A549 (cell line): ENCODE data around the gene MLST8.

Experiments used
- CEBPB ChIP-seq, 2 experiments: fragments of >200 bp in 1 of 2; sonication (Bioruptor Twin) in 1 of 2; formaldehyde crosslinking in 1 of 2; IDR thresholded peaks; 2 replicates each; pipeline ENCODE4 v1.6.1; 2012 to 2016
- EP300 ChIP-seq, 2 experiments: fragments of >200 bp; sonication (Bioruptor Twin); formaldehyde crosslinking; IDR thresholded peaks; 2 replicates in 1 of 2; 3 replicates in 1 of 2; pipeline ENCODE4 v1.6.1; 2016 to 2017
- FOSL2 ChIP-seq, 2 experiments: fragments of 450-650 bp in 1 of 2; fragments of >200 bp in 1 of 2; sonication (Bioruptor Twin) in 1 of 2; formaldehyde crosslinking; IDR thresholded peaks; 2 replicates each; pipeline versions ENCODE4 v1.5.0 to v1.6.1; 2016 to 2020; ENCODE audit warnings: mild to moderate bottlenecking in 1 of 2, moderate library complexity in 1 of 2
- HDAC2 ChIP-seq: fragments of 200-600 bp; sonication (generic); IDR thresholded peaks from 2 replicates; pipeline ENCODE4 v1.6.1; 2016
- JUN ChIP-seq, 2 experiments: fragments of >200 bp; sonication (Bioruptor Twin); formaldehyde crosslinking; IDR thresholded peaks; 2 replicates in 1 of 2; 3 replicates in 1 of 2; pipeline ENCODE4 v1.6.1; 2016 to 2017
- MAFK ChIP-seq: fragments of 450-650 bp; IDR thresholded peaks from 2 replicates; pipeline ENCODE4 v1.6.1; 2014; ENCODE audit not compliant: partially characterized antibody
- NR3C1 ChIP-seq: fragments of >200 bp; sonication (Bioruptor Twin); formaldehyde crosslinking; IDR thresholded peaks from 3 replicates; pipeline ENCODE4 v1.6.1; 2017
- POLR2A ChIP-seq: IDR thresholded peaks from 2 replicates; pipeline ENCODE4 v1.6.1; 2012; ENCODE audit warnings: mild to moderate bottlenecking, low read length
- RFX5 ChIP-seq: fragments of 450-650 bp; IDR thresholded peaks from 2 replicates; pipeline ENCODE4 v1.7.1; 2014; ENCODE audit warnings: antibody characterized with exemption, mild to moderate bottlenecking, moderate library complexity
- TFCP2L1 ChIP-seq: fragments of 250-450 bp; sonication (Bioruptor Pico); IDR thresholded peaks from 2 replicates; pipeline ENCODE4 v1.5.0; 2021; ENCODE audit warnings: mild to moderate bottlenecking
- ZFP36 ChIP-seq: fragments of 450-650 bp; IDR thresholded peaks from 2 replicates; pipeline ENCODE4 v1.6.1; 2014; ENCODE audit warnings: borderline replicate concordance; ENCODE audit not compliant: partially characterized antibody
- TF ChIP-seq, protein P1 (sequence below): fragments of >200 bp; sonication (Bioruptor Twin); formaldehyde crosslinking; IDR thresholded peaks from 3 replicates; pipeline ENCODE4 v1.5.1; 2016
- TF ChIP-seq, protein P2 (sequence below): fragments of 200-600 bp; sonication (generic); IDR thresholded peaks from 2 replicates; pipeline ENCODE4 v1.6.1; 2016; ENCODE audit warnings: antibody characterized with exemption, mild to moderate bottlenecking, moderate library complexity
- TF ChIP-seq, protein P3 (sequence below): fragments of >200 bp; sonication (Bioruptor Twin); formaldehyde crosslinking; IDR thresholded peaks from 3 replicates; pipeline ENCODE4 v1.6.1; 2016

DNA sequence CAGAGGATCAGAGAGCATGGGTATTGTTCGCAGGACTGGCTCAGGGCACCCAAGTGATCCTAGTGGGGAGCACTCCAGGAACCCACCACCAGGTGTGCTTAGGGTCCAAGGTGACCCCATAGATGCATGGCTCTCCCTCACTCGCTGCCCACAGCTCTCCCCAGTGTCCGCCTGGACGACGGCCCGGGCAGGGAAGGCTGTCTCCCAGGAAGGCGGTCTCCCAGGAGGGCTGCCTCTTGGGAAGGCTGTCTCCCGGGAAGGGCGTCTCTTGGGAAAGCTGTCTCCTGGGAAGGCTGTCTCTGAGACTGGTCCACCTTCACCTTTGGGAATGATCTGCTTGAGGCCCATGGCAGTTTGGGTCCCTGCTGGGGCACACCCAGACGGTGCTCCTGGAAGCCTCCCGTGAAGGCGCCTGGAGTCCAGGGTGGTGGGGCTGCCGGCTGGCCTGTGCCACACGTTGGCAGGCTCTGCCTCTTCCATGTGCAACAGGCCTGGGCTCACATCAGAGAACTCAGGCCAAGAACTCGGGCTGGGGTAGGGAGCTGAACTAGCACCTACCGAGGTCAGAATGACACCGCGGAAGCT is 41.1 kb downstream of the MLST8 start:
- TF ChIP-seq, protein P1, sequence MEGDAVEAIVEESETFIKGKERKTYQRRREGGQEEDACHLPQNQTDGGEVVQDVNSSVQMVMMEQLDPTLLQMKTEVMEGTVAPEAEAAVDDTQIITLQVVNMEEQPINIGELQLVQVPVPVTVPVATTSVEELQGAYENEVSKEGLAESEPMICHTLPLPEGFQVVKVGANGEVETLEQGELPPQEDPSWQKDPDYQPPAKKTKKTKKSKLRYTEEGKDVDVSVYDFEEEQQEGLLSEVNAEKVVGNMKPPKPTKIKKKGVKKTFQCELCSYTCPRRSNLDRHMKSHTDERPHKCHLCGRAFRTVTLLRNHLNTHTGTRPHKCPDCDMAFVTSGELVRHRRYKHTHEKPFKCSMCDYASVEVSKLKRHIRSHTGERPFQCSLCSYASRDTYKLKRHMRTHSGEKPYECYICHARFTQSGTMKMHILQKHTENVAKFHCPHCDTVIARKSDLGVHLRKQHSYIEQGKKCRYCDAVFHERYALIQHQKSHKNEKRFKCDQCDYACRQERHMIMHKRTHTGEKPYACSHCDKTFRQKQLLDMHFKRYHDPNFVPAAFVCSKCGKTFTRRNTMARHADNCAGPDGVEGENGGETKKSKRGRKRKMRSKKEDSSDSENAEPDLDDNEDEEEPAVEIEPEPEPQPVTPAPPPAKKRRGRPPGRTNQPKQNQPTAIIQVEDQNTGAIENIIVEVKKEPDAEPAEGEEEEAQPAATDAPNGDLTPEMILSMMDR = no peak
- TF ChIP-seq POLR2A = no peak
- no peak for TF ChIP-seq CEBPB (IDR thresholded peaks at IDR 0.05)
- no peak for TF ChIP-seq MAFK
- TF ChIP-seq FOSL2 (IDR thresholded peaks at IDR 0.05) = no peak
- no peak for TF ChIP-seq FOSL2 (CRISPR knock-in tag; IDR thresholded peaks at IDR 0.05)
- no peak for TF ChIP-seq NR3C1
- TF ChIP-seq TFCP2L1 (CRISPR knock-in tag) = no peak
- TF ChIP-seq EP300 (IDR thresholded peaks at IDR 0.05) = no peak
- TF ChIP-seq JUN (IDR thresholded peaks at IDR 0.05) = no peak
- TF ChIP-seq RFX5 = no peak
- TF ChIP-seq HDAC2 = no peak
- TF ChIP-seq, protein P2, sequence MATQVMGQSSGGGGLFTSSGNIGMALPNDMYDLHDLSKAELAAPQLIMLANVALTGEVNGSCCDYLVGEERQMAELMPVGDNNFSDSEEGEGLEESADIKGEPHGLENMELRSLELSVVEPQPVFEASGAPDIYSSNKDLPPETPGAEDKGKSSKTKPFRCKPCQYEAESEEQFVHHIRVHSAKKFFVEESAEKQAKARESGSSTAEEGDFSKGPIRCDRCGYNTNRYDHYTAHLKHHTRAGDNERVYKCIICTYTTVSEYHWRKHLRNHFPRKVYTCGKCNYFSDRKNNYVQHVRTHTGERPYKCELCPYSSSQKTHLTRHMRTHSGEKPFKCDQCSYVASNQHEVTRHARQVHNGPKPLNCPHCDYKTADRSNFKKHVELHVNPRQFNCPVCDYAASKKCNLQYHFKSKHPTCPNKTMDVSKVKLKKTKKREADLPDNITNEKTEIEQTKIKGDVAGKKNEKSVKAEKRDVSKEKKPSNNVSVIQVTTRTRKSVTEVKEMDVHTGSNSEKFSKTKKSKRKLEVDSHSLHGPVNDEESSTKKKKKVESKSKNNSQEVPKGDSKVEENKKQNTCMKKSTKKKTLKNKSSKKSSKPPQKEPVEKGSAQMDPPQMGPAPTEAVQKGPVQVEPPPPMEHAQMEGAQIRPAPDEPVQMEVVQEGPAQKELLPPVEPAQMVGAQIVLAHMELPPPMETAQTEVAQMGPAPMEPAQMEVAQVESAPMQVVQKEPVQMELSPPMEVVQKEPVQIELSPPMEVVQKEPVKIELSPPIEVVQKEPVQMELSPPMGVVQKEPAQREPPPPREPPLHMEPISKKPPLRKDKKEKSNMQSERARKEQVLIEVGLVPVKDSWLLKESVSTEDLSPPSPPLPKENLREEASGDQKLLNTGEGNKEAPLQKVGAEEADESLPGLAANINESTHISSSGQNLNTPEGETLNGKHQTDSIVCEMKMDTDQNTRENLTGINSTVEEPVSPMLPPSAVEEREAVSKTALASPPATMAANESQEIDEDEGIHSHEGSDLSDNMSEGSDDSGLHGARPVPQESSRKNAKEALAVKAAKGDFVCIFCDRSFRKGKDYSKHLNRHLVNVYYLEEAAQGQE = no peak
- TF ChIP-seq, protein P3, sequence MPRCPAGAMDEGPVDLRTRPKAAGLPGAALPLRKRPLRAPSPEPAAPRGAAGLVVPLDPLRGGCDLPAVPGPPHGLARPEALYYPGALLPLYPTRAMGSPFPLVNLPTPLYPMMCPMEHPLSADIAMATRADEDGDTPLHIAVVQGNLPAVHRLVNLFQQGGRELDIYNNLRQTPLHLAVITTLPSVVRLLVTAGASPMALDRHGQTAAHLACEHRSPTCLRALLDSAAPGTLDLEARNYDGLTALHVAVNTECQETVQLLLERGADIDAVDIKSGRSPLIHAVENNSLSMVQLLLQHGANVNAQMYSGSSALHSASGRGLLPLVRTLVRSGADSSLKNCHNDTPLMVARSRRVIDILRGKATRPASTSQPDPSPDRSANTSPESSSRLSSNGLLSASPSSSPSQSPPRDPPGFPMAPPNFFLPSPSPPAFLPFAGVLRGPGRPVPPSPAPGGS = no peak
- no peak for TF ChIP-seq ZFP36
